Measurements from ENCODE around the gene MYL12A. TPM values are rescaled to one million over a fixed set of nuclear protein-coding genes. Genes with fewer than 3 reads are reported as not detected.

The MYL12A gene
- total and polyA plus RNA-seq, 2 of the 13 experiments (the other 11 are each of a cell fraction or from before 2014, with no cell fraction given) = 261 to 277 TPM

DNA sequence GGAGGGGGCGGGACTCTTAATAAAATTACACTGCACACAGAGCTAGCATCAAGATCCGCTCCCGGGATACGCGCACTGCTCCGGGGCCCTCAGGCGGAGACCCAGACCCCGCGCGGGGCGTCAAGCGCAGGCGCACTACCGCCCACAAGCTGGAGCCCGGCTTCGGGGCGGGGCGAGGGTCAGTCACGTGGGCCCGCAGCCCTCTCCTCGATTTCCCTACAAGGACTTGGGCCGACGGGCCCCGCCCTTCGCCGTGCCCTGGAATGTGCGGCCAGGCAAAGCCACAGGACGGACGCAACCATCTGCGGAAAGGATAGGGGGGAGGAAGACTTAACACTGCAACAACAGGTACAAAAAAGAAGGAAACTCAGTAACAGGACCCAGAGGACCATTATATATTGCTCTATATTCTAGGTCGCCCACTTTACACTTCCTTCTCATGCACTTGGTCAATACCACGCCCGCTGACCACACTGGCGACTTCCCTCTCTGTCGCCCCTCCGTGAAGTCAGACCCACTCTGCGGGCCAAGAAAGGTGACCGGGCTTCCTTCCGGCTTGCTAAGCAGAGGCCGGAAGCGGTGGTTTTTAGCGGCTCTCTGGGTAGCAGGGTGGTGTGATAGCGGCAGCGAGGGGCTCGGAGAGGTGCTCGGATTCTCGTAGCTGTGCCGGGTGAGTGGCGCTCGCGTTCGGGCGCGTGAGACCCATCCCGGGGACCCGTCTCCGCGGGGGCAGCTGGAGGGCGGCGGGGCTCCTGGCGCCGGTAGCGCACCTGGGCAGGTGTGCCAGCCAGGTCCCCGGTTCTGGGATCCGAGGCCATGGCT is at the start of gene MYL12A (continued):
- TF ChIP-seq RELA (CRISPR knock-in tag; IDR thresholded peaks at IDR 0.05) (no peak), ZNF563 (CRISPR knock-in tag; IDR thresholded peaks at IDR 0.05) (0 out of 2 replicates have a peak, but pooled peaks have one; percentile 31), ZFAT (CRISPR knock-in tag; conservative IDR thresholded peaks at IDR 0.05) (no peak), FOXK1 (CRISPR knock-in tag; IDR thresholded peaks at IDR 0.05; ENCODE audit: borderline replicate concordance, low read depth) (0 out of 2 replicates have a peak, but pooled peaks have one; percentile 20), KDM5B (CRISPR knock-in tag; IDR thresholded peaks at IDR 0.05; ENCODE audit: borderline replicate concordance) (peak; percentile 4; the same call in 1 of the 2 replicates), ZFYVE20 (CRISPR knock-in tag; IDR thresholded peaks at IDR 0.05; ENCODE audit: borderline replicate concordance, low read depth) (no peak), REL (CRISPR knock-in tag; conservative IDR thresholded peaks at IDR 0.05) (no peak), FOXA3 (CRISPR knock-in tag; IDR thresholded peaks at IDR 0.05) (peak; percentile 29; the same call in 1 of the 2 replicates), ZNF256 (CRISPR knock-in tag; conservative IDR thresholded peaks at IDR 0.05) (no peak), ZNF124 (CRISPR knock-in tag; IDR thresholded peaks at IDR 0.05) (no peak), ZNF674 (CRISPR knock-in tag; IDR thresholded peaks at IDR 0.05; ENCODE audit: low read depth) (no peak), TBL1XR1 (IDR thresholded peaks at IDR 0.05; ENCODE audit: borderline replicate concordance, low read length, partially characterized antibody) (peak; percentile 59), TCF7 (IDR thresholded peaks at IDR 0.05; ENCODE audit: low read depth) (0 out of 2 replicates have a peak, but pooled peaks have one; percentile 25)
- TF ChIP-seq, protein P1, sequence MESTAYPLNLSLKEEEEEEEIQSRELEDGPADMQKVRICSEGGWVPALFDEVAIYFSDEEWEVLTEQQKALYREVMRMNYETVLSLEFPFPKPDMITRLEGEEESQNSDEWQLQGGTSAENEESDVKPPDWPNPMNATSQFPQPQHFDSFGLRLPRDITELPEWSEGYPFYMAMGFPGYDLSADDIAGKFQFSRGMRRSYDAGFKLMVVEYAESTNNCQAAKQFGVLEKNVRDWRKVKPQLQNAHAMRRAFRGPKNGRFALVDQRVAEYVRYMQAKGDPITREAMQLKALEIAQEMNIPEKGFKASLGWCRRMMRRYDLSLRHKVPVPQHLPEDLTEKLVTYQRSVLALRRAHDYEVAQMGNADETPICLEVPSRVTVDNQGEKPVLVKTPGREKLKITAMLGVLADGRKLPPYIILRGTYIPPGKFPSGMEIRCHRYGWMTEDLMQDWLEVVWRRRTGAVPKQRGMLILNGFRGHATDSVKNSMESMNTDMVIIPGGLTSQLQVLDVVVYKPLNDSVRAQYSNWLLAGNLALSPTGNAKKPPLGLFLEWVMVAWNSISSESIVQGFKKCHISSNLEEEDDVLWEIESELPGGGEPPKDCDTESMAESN (CRISPR knock-in tag; conservative IDR thresholded peaks at IDR 0.05) = peak; percentile 42; the same call in 1 of the 2 replicates
- TF ChIP-seq, protein P2, sequence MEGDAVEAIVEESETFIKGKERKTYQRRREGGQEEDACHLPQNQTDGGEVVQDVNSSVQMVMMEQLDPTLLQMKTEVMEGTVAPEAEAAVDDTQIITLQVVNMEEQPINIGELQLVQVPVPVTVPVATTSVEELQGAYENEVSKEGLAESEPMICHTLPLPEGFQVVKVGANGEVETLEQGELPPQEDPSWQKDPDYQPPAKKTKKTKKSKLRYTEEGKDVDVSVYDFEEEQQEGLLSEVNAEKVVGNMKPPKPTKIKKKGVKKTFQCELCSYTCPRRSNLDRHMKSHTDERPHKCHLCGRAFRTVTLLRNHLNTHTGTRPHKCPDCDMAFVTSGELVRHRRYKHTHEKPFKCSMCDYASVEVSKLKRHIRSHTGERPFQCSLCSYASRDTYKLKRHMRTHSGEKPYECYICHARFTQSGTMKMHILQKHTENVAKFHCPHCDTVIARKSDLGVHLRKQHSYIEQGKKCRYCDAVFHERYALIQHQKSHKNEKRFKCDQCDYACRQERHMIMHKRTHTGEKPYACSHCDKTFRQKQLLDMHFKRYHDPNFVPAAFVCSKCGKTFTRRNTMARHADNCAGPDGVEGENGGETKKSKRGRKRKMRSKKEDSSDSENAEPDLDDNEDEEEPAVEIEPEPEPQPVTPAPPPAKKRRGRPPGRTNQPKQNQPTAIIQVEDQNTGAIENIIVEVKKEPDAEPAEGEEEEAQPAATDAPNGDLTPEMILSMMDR (CRISPR knock-in tag; IDR thresholded peaks at IDR 0.05) = peak; percentile 10; the same call in 1 of the 2 replicates
- TF ChIP-seq, protein P3, sequence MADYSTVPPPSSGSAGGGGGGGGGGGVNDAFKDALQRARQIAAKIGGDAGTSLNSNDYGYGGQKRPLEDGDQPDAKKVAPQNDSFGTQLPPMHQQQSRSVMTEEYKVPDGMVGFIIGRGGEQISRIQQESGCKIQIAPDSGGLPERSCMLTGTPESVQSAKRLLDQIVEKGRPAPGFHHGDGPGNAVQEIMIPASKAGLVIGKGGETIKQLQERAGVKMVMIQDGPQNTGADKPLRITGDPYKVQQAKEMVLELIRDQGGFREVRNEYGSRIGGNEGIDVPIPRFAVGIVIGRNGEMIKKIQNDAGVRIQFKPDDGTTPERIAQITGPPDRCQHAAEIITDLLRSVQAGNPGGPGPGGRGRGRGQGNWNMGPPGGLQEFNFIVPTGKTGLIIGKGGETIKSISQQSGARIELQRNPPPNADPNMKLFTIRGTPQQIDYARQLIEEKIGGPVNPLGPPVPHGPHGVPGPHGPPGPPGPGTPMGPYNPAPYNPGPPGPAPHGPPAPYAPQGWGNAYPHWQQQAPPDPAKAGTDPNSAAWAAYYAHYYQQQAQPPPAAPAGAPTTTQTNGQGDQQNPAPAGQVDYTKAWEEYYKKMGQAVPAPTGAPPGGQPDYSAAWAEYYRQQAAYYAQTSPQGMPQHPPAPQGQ (CRISPR knock-in tag; IDR thresholded peaks at IDR 0.05; ENCODE audit: borderline replicate concordance) = no peak
- TF ChIP-seq, protein P4, sequence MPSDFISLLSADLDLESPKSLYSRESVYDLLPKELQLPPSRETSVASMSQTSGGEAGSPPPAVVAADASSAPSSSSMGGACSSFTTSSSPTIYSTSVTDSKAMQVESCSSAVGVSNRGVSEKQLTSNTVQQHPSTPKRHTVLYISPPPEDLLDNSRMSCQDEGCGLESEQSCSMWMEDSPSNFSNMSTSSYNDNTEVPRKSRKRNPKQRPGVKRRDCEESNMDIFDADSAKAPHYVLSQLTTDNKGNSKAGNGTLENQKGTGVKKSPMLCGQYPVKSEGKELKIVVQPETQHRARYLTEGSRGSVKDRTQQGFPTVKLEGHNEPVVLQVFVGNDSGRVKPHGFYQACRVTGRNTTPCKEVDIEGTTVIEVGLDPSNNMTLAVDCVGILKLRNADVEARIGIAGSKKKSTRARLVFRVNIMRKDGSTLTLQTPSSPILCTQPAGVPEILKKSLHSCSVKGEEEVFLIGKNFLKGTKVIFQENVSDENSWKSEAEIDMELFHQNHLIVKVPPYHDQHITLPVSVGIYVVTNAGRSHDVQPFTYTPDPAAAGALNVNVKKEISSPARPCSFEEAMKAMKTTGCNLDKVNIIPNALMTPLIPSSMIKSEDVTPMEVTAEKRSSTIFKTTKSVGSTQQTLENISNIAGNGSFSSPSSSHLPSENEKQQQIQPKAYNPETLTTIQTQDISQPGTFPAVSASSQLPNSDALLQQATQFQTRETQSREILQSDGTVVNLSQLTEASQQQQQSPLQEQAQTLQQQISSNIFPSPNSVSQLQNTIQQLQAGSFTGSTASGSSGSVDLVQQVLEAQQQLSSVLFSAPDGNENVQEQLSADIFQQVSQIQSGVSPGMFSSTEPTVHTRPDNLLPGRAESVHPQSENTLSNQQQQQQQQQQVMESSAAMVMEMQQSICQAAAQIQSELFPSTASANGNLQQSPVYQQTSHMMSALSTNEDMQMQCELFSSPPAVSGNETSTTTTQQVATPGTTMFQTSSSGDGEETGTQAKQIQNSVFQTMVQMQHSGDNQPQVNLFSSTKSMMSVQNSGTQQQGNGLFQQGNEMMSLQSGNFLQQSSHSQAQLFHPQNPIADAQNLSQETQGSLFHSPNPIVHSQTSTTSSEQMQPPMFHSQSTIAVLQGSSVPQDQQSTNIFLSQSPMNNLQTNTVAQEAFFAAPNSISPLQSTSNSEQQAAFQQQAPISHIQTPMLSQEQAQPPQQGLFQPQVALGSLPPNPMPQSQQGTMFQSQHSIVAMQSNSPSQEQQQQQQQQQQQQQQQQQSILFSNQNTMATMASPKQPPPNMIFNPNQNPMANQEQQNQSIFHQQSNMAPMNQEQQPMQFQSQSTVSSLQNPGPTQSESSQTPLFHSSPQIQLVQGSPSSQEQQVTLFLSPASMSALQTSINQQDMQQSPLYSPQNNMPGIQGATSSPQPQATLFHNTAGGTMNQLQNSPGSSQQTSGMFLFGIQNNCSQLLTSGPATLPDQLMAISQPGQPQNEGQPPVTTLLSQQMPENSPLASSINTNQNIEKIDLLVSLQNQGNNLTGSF (CRISPR knock-in tag; IDR thresholded peaks at IDR 0.05) = no peak
